Mucosa of descending colon (tissue), 3 donors: ENCODE measurements around the gene PPP6R3. TPM values are rescaled to one million over a fixed set of nuclear protein-coding genes. Genes with fewer than 3 reads are reported as not detected.

ENCODE experiments used
- ATAC-seq: fragments of 200-7000 bp; cut with Tn5 transposase; one replicate; pipeline ENCODE4 v1.9.1; 2020; ENCODE audit warnings: mild to moderate bottlenecking, moderate library complexity
- DNase-seq, 3 donors: peaks; one replicate each; pipeline ENCODE4 v3.0.0-alpha.2; 2020
- H3K36me3 ChIP-seq: fragments of 200-600 bp; one replicate; pipeline ENCODE4 v1.8.0; 2021; ENCODE audit warnings: low read depth, mild to moderate bottlenecking
- H3K4me1 ChIP-seq: fragments of 200-600 bp; one replicate; pipeline ENCODE4 v1.8.0; 2021; ENCODE audit warnings: low read depth, mild to moderate bottlenecking
- H3K4me3 ChIP-seq: fragments of 200-600 bp; one replicate; pipeline ENCODE4 v1.8.0; 2021; ENCODE audit warnings: mild to moderate bottlenecking
- H3K9me3 ChIP-seq: fragments of 200-600 bp; one replicate; pipeline ENCODE4 v1.8.0; 2021; ENCODE audit warnings: mild to moderate bottlenecking
- intact Hi-C, 2 donors: fragments of 100-400 bp; cut with DNase I in 1 of 2; cut with micrococcal nuclease in 1 of 2; formaldehyde crosslinking; loops; one replicate each; pipeline versions ENCODE4 v1.11.0 to v1.11.1; 2022; cut with DNase I, micrococcal nuclease
- total RNA-seq, 3 donors: library from RNA; stranded (reverse); fragmentation: NEBNext Ultra II Directional in 2 of 3; extraction: Animal tissue kit (Norgen Biotek cat#: 25700) in 2 of 3; gene quantifications; one replicate each; pipeline versions ENCODE4 v1.2.1 to v1.2.4, GENCODE V29; 2021 to 2023
- TF ChIP-seq, protein P1 (sequence below): fragments of 200-600 bp; IDR thresholded peaks from one replicate; pipeline ENCODE4 v1.8.0; 2022; ENCODE audit warnings: antibody characterized with exemption, mild to moderate bottlenecking
- donor health status: DM: no; HTN: no; CAD: no; lungs with moderate emphysema.
- donor health status: DM: no; HTN: no; CAD: no.
- donor health status: DM: no; HTN: yes; CAD: no.

PPP6R3 gene
- total RNA-seq, 3 donors from 2014 or later = 107 to 141 (median 115) TPM

DNA sequence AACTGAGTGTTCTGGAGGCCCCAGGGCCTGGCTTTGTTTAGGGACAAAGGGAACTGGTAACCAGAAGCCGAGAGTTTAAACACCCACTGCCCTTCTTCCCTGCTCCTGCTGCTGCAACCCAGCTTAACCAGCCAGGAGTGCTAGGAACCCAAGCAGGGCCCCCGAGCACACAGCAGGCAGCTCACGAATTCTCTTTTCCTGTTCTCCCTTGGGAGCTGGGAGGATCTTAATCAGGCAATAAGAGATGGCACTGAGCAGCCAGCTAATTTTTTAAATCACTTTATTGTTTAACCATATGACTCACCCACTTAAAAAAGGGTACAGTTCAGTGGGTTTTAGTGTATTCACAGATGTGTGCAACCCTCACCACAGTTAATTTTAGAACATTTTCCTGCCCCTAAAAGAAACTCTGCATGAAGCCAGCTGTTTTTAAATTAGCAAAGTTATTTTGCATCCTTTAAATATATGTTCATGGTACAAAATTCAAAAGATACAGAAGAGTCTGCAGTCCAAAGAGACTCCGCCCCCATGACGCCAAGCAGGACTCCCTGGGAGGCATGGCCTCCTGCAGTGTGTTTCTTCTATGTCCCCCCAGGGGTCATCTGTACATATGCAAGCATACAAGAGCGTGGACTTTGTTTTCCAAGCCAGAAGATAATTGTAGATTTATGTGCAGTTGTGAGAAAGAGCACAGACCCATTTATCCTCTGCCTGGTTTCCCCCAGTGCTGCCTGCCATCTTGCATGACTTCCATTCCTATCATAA is 18.9 kb upstream of the PPP6R3 start:
- intact Hi-C loops = no loop called here
- H3K36me3 ChIP-seq = peaks cover 8% of the 10 kb centered on the region
- TF ChIP-seq, protein P1, sequence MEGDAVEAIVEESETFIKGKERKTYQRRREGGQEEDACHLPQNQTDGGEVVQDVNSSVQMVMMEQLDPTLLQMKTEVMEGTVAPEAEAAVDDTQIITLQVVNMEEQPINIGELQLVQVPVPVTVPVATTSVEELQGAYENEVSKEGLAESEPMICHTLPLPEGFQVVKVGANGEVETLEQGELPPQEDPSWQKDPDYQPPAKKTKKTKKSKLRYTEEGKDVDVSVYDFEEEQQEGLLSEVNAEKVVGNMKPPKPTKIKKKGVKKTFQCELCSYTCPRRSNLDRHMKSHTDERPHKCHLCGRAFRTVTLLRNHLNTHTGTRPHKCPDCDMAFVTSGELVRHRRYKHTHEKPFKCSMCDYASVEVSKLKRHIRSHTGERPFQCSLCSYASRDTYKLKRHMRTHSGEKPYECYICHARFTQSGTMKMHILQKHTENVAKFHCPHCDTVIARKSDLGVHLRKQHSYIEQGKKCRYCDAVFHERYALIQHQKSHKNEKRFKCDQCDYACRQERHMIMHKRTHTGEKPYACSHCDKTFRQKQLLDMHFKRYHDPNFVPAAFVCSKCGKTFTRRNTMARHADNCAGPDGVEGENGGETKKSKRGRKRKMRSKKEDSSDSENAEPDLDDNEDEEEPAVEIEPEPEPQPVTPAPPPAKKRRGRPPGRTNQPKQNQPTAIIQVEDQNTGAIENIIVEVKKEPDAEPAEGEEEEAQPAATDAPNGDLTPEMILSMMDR = no peak

DNA sequence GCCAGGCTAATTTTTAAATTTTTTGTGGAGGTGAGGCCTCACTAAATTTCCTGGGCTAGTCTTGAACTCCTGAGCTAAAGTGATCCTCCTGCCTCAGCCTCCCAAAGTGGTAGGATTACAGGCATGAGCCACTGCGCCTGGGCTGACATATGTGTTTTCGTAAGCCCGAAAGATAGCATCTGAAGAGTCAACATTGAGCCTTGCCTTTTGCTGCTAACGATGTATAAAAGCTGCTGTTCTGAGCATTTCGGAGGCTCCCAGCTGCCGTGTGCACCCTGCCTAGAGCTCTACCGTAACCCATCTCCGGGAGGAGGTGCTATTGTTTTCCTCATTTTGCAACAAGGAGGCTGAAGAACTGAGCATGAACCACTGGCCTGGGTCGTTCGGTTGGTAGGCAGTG is 18.1 kb upstream of the PPP6R3 start:
- no peak overlapping the region for H3K4me3 ChIP-seq
- peaks cover 8% of the 10 kb centered on the region for H3K36me3 ChIP-seq
- peaks cover 5% of the 10 kb centered on the region for H3K4me1 ChIP-seq
- no peaks in the 10 kb centered on the region for H3K9me3 ChIP-seq
- intact Hi-C loops = no loop called here
- no peak for ATAC-seq
- TF ChIP-seq, protein P1 = no peak
- DNase-seq = no peak

More for the DNA sequence above, 18.9 kb upstream of the PPP6R3 start:
- DNase-seq (no peak), ATAC-seq (no peak)
- H3K4me3 ChIP-seq = no peak overlapping the region
- H3K4me1 ChIP-seq = no peaks in the 10 kb centered on the region
- H3K9me3 ChIP-seq = no peaks in the 10 kb centered on the region

DNA sequence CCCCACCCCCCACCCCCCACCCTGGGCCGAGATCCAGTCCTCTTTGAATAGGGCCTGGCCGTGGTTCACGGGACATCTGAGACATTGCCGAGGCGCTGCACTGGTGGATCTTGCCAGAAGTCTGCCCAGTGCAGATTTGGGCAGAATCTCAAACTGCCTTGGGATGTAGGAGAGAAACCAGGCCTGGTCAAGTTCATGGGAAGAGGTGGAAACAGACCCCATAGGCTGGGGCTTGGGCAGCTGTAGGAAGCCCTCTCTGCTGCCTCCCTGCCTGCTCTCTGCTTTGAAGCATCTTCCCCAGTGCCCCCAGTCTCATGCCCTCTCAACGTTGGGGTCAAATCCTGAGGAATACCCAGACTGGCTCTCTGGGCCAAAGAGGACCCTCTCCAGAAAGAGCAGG is 16.0 kb upstream of the PPP6R3 start:
- Histone ChIP-seq H3K4me3 (no peak overlapping the region), H3K4me1 (peaks cover 5% of the 10 kb centered on the region), H3K36me3 (peaks cover 5% of the 10 kb centered on the region), H3K9me3 (no peaks in the 10 kb centered on the region)
- intact Hi-C loops = no loop called here
- ATAC-seq (no peak), DNase-seq (peak in 2 of 3 donors; percentile 16 to 22)
- TF ChIP-seq, protein P1 = no peak

DNA sequence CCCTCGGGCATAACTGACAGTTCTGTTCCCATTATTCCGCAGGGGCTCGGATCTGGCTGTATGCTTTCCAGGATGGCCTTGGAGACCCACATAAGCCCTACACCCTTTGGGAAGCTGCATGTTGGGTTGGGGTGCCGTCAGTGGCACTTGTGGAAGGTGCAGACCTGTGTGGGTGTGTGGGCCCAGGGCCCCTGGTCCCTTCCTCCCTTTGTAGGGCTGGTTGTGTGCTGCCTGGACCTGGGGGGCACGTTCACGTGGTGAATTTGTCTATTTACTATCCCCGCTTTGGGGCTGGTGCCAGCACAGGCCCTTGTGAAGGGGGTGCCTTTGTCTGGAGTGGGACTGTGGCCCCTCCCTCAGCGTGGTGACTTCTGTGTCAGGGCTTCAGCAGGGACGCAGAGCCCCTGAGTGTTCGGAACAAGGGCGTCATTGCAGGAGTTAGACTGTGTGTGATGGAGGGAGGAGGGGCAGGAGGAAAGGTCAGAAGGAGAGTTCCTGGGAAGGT is 15.0 kb upstream of the PPP6R3 start:
- Histone ChIP-seq H3K4me1 (peaks cover 5% of the 10 kb centered on the region), H3K9me3 (no peaks in the 10 kb centered on the region), H3K36me3 (peaks cover 2% of the 10 kb centered on the region), H3K4me3 (no peak overlapping the region)
- intact Hi-C loops = no loop called here
- no peak for ATAC-seq
- DNase-seq = peak in 1 of 3 donors; percentile 29
- TF ChIP-seq, protein P1 = no peak

DNA sequence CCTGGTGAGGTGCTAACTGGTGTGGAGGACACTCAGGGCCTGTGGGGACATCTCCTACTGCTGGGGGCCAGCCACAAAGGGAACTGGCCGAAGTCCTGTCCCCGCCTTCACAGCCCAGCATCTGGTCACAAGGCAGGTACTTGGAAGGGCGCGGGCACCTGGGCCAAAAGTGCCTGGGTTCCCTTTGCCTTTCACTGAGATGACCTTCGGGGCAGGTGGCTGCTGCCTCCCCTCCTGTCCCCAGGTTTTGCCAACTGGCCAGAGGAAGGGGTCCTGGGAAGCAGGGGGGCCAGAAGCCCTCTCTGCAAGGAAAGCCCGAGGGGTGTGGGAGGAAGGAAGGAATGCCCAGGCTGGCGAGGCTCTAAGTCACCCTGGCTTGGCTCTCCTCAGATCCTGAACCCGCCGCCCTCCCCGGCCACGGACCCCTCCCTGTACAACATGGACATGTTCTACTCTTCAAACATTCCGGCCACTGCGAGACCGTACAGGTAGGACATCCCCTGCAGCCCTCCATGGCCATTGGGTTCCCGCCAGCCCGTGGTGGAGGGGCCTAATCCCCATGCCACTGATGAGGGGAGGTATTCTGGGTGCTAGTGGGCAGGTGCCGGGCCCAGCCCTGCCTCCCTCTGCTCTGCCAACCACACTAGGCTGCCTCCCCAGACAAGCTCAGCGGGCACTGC is 14.4 kb upstream of the PPP6R3 start:
- TF ChIP-seq, protein P1 = no peak
- H3K4me3 ChIP-seq = no peak overlapping the region
- peaks cover 2% of the 10 kb centered on the region for H3K36me3 ChIP-seq
- H3K4me1 ChIP-seq = peaks cover 5% of the 10 kb centered on the region
- intact Hi-C loops = no loop called here
- H3K9me3 ChIP-seq = no peaks in the 10 kb centered on the region
- DNase-seq = peak in 2 of 3 donors; percentile 24 to 53
- ATAC-seq = peak; percentile 5
